Stimulated activated CD8-positive, alpha-beta memory T cell treated with anti-CD3 and anti-CD28 coated beads, Interleukin-2, amount 100 ng/mL, for 48 hours (primary cell): ENCODE measurements around the gene VPS25.

ENCODE experiments used
- DNase-seq, 2 donors: peaks; one replicate each; pipeline ENCODE4 v3.0.0-alpha.2; 2020; ENCODE audit warnings: low read depth in 2 of 2

The VPS25 gene

DNA sequence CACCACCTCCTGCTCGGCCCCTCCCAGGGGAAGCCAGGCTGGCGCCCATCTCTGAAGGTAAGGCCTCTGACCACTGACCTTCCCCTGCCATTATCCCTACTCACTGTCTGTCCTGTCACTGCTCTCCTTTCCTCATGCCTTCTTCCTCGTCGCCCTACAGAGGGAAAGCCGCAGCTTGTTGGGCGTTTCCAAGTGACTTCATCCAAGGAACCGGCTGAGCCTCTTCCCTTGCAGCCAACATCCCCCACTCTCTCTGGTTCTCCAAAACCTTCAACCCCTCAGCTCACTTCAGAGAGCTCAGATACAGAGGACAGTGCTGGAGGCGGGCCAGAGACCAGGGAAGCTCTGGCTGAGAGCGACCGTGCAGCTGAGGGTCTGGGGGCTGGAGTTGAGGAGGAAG lies 22.2 kb downstream of the VPS25 start:
- DNase-seq, result no peak

DNA sequence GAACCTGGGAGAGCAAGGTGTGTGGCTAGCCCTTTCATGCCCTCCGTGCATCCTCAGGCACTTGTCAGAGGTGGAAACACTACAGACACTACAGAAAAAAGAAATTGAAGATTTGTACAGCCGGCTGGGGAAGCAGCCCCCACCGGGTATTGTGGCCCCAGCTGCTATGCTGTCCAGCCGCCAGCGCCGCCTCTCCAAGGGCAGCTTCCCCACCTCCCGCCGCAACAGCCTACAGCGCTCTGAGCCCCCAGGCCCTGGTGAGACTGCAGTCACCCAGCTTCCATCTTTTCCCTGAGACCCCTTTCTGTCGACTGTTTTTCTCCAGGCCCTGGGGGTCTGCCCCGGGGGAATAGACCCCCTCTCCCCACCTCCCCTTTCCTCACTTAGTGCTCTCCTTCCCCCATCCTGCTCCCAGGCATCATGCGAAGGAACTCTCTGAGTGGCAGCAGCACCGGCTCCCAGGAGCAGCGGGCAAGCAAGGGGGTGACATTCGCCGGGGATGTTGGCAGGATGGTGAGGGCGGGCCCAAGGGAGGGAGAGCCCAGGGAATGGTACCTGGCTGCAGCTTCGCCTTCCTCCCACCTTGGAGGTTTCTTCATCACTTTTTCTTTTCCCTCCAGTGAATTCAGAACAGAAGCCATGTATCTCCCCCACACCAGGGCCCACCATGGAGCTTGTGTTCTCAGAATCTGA lies 23.0 kb downstream of the VPS25 start:
- DNase-seq, result no peak

DNA sequence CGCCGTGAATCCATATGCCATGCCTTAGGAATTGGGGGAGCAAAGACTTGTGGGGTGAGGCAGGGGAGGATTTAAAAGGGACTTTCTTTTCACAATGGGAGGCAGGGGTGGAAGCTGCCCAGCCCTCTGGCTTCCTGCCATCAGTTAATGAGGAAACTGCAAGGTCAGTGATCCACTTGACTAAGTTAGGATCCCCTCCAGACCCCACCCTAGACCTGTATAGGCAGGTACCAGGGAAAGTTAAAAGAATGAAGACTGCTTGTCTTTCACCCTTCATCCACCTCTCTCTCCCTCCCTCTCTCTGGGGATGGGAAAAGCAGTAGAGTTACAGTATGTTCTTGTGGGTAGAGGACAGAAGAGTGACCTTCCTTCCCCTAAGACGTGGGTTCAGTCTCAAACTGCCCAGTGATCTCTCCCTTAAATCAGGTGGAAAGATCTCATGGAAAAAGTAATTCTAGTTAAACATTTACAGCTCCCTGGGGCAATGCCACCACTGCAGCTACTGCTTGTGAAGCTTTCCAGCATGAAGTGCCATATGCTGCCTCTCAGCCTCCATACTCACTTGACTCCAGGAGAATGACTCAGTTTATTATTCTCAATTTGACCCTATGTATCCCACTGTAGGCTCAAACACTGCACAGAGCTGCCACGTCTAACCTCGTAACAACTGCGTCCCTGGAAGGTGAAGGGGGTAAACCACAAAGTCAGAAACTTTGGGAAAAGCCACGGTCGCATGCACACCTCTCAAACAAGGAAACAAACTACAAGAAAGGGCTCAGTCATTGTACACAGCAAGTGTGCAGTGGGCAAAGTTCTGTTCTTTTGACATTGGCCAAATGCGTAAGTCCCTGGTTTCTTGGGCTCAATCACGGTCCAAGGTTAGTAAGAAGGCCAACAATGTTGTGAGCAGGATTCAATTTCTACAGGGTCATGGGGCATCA lies 24.1 kb downstream of the VPS25 start:
- no peak for DNase-seq

DNA sequence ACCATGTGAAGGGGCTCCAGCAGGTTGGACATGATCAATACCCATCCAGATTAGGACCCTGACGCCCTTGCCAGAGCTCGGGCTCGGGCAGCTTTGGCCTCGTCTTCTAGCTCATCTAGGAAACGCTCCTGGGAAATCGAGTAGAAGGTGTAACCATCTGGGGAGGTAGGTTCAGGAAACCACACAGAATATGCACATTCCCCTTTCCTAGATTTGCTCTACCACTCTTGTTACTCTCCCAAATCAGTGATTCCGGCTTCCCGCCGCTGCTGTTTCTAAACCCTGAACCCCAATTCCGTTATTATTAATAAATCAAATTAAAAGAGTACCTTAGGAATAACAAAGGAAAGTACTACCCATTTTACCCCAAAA lies 24.7 kb downstream of the VPS25 start:
- no peak for DNase-seq

DNA sequence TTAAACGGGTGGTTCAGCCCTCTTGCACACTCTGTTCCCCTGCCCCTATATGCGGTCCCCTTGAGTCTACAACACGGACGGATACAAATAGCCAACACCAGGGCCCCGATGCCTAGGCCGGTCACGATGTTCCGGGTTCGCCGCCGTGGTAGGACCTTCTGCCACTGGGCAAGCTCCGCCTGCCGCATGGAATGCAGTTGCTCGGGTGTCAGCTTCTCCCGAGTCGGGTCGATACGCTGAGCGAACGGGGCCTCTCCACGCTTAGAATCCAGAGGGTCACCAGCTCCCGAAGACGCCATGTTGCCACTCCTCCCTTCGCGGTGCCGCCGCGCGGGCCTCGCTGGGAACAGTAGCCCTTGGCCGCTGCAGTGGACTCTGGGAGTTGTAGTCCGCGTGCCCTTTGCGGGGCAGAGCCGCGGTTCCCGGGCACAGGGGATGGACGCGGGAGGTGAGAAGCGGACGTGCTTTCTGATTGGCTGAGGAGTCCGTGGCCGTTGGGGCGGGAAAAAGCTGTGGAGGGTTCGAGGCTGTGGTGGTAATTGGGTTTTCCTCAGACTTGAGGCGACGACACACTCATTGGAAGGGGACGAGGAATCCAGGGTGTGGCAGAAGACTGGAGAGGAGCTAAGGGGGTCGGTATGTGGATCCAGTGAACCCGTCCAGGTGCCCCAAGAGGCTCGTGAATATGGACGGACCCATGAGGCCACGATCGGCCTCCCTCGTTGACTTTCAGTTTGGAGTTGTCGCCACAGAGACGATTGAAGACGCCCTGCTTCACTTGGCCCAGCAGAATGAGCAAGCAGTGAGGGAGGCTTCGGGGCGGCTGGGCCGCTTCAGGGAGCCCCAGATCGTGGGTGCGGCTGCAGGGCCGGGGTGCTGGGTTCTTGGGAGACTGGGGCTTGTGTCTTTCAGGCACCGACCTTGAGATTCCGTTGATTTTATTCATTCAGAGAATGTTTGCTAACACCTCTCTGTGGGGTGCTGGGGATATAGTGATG lies 25.4 kb downstream of the VPS25 start, which contains the start of the genes CNTD1 and COA3:
TSS of gene CNTD1 (plus strand) at position 479 of the 998 bp plus-strand sequence. CDS start at position 686, 207 bp downstream.
TSS of gene COA3 (minus strand) at position 322 of the 998 bp plus-strand sequence. CDS start at position 299, 23 bp downstream.
- DNase-seq, result peak; percentile 73 to 78

DNA sequence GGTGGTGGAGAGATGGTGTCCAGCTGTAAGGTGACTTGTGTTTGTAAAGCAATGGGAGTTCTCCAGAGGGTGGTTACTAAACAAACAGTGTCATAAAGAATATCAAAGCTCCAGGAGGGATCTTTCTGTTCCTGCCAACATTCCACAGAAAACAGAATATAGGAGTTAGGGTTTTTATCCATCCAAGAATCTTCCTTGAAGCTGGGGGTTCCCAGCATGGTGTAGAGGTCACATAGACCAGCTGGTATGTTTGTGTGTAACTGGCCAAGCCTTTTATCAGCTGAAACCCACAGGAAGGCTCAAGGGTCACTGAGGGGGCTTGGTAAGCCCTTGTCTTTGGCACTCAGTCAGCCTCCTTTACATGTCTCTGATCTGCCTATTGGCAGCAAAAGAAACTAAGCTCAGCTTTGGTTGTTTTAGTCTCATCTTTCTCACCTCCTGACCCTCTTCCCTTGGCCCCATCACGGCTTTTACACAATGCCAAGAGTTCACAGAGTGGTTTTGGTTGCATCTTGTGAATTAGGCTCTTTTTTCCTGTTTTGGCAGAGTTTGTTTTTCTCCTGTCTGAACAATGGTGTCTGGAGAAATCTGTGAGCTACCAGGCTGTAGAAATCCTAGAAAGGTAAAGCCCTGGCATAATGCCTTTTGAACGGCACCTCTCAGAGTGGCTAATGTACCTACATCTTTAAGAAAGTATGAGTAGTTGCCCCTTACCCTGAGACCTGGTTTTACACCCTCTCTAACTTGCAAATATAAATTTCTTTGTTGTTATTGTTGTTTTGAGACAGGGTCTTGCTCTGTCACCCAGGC lies 30.0 kb downstream of the VPS25 start:
- no peak for DNase-seq

DNA sequence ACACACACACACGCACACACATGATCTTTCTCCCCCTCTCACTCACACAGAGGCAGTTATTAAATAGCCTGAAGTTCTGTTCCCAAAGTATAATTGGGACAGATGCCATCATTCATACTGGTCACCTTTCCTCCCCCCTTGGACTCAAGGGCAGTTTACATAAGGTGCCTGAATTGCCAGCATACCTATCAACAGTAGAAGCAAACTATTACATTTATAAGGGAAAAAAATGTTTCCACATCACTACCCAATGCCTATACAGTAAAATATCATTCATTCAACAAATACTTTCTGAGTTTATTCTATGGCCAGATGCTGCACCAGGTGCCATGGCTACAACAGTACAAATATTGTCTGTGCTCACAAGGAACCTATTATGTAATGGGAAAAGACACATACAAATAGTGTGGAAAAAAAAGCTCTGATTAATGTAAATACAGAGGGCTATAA lies 31.7 kb downstream of the VPS25 start:
- no peak for DNase-seq

DNA sequence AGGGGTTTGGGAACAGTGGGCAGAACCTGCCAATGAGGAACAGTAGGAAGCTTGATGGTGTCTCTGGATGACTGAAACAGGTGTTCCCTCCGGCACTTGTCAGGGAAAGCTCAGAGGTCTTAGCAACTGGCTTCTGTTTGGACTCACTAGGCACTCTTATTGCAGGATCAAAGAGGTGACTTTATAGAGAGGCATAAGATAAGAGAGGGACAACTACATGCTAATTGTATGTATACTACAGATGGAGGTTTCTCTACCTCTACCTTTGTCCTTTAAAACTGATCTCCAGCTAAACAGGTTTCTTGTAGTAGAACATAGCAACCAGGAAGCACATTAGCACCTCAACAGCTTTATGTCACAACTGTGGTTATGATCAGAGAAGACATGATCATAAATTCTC lies 33.0 kb downstream of the VPS25 start:
- DNase-seq, result no peak

DNA sequence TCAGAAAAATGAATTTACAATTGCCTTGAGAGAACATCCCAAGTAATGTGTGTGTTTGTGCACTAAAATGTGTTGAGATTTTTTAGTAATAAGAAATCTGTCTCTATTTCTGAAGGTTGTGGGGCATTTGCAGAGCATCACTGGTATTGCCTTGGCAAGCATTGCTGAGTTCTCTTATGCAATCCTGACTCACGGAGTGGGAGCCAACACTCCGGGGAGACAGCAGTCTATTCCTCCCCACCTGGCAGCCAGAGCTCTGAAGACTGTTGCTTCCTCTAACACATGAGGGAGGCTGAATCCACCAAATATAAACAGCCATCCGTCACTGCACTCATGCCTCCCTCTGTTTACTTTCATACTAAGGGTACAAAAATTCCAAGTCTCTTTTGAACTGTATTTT lies 36.0 kb downstream of the VPS25 start:
- DNase-seq, result no peak

DNA sequence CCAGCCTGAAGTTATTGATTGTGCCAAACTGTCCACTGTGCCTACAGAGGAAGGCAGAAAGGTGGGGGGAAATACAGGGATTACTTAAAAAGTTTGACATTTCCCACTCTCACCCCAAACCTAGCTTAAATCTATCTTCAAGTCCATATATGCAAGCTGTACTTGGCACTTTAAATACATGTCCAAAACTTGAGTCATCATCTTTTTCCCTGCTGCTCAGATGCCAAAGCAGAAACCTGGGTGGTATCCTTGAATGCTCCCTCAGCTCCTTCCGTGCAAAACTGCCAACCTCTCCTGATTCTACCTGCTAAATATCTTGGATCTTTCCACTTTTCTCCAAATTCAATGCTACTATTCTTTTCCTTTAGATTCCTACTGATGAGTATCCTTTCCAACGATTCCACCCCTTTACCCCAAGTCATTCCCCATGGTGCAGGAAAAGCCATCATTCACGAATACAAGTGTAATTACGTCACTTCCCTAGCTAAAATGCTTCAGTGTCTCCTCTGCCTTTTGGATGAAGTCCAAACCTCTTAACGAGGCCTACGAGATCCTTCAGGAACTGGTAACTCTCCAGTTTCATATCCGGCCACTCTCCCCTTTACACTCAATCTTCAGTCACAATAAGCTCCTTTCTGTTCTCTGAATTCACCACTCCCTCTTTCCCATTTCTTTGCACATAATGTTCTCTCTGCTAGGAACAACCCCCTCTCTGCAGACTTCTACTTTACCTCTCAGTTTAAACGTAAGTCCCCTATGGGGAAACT lies 41.6 kb downstream of the VPS25 start:
- DNase-seq, result no peak

DNA sequence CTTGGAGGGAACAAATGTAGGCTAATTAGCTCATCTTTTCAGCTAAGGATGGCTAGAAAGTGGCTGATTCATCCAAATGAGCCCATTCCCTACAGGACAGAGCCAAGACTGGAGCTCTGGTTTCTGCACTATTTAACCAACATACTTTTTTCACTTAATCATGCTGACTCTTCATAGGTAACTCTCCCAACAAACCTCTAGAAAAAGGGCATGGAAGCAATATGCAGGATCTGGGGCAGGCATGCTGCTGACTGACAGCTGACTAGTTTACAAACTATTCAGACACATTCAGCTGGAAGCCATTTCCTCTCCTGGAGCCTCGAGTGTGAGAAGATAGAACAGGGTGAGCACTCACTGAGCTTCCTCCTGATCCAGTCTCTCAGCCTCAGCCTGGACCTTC lies 44.6 kb downstream of the VPS25 start:
- DNase-seq, result no peak

DNA sequence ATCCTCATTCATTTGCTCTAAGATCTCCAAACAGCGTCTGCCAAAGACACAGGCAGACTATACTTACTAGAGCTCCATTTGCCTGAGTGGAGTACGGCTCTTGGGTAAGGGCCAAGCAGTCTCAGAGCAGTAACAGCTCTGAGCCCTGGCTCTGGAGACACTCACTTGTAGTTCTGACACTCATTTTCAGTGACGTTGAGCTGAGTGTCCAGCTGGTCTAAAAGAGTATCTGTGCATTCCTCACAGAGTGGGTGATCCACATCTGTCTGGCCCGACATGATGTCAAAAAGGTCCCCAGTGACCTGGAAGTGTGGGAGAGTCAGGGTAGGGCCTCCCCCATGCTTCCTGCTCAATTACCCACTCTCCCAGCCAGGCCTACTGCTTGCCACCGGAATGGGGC lies 45.1 kb downstream of the VPS25 start:
- no peak for DNase-seq

DNA sequence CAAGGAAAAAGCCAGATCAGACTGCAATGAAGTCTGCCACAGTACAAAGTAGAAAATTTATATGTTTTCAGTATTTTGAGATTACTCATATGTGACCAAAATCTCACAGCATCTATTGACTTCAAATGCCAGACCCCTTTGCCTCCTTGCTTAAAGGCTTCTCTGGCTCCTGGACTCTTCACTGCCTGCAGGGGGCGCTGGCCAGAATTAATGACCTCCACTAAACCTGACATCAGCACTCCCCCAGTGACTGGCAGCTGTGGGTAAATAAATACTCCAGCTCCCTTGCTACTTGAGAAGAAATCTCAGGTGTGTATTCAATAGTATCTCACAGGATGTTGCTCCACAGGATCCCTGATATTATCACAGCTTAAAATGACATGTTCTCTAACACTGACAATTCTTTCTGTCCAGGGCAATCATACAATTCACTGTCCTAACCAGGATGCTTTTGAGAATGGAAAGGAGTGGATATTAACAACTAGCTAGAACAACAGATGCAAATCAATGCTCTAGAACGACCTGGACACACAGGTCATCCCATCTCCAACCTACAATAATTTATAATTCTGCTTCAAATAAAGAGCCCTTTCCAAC lies 46.8 kb downstream of the VPS25 start:
- DNase-seq, result peak; percentile 43 to 55

DNA sequence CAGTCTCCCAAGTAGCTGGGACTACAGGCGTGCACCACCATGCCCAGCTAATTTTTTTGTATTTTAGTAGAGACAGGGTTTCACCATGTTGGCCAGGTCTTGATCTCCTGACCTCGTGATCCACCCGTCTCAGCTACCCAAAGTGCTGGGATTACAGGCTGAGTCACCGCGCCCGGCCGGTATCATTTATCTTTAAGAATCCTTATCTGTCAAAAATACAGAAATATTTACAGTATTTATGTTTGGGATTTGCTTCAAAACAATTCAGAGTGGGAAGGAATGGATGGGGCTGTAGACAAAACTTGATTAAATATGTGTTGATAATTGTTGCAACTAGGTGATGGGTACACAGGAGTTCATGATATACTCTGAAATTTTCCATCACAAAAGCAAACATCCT lies 47.9 kb downstream of the VPS25 start:
- no peak for DNase-seq

DNA sequence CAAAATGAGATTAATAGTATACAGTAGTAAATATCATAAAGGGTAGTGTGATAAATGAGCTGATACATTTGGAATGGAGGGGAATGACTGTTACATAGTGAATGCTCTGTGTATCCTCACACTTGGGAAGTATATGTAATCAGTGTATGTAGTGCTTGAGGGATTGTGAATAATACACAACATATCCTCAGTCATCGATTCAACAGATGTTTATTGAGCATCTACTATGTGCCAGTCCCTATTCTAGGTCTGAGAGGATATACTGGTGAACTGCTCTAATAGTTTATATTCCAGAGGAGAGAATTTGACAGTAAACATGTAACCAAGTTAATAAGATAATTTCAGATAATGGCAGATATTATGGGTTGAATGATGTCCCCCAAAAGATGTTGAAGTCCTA lies 54.2 kb downstream of the VPS25 start:
- DNase-seq, result no peak
